Smooth muscle cell (in vitro differentiated cells): ENCODE data around the gene ZMAT5. TPM values are rescaled to one million over a fixed set of nuclear protein-coding genes. Genes with fewer than 3 reads are reported as not detected.

Source experiments
- DNase-seq: peaks from one replicate; lab custom pipeline; 2025; ENCODE audit not compliant: unreplicated experiment; lab: John Stamatoyannopoulos, UW
- H2AFZ ChIP-seq: fragments of 200-600 bp; sonication (generic); 2 replicates; pipeline ENCODE4 v1.6.0; 2016; ENCODE audit warnings: antibody characterized with exemption, low read depth, mild to moderate bottlenecking
- H3F3A ChIP-seq: fragments of 200-600 bp; sonication (generic); 2 replicates; pipeline ENCODE4 v1.6.0; 2017; ENCODE audit warnings: antibody characterized with exemption, low read depth
- H3K27ac ChIP-seq: fragments of 200-600 bp; sonication (generic); 2 replicates; pipeline ENCODE4 v1.5.1; 2016; ENCODE audit warnings: low read depth, mild to moderate bottlenecking
- H3K27me3 ChIP-seq: fragments of 200-600 bp; sonication (generic); 2 replicates; pipeline ENCODE4 v1.6.1; 2016; ENCODE audit warnings: low read depth, mild to moderate bottlenecking
- H3K36me3 ChIP-seq: fragments of 200-600 bp; sonication (generic); 2 replicates; pipeline ENCODE4 v1.5.1; 2016; ENCODE audit warnings: low read depth
- H3K4me1 ChIP-seq: fragments of 200-600 bp; sonication (generic); 2 replicates; pipeline ENCODE4 v1.5.1; 2016; ENCODE audit warnings: low read depth
- H3K4me2 ChIP-seq: fragments of 200-600 bp; sonication (generic); 2 replicates; pipeline ENCODE4 v1.6.0; 2016; ENCODE audit warnings: mild to moderate bottlenecking
- H3K4me3 ChIP-seq: fragments of 200-600 bp; sonication (generic); 2 replicates; pipeline ENCODE4 v1.5.1; 2016; ENCODE audit warnings: mild to moderate bottlenecking
- H3K79me2 ChIP-seq: fragments of 200-600 bp; sonication (generic); 2 replicates; pipeline ENCODE4 v1.6.0; 2016; ENCODE audit warnings: low read depth, mild to moderate bottlenecking
- H3K9ac ChIP-seq: fragments of 200-600 bp; sonication (generic); 2 replicates; pipeline ENCODE4 v1.6.0; 2016; ENCODE audit warnings: low read depth
- H3K9me3 ChIP-seq: fragments of 200-600 bp; sonication (generic); replicated peaks from 2 replicates; pipeline ENCODE4 v1.5.1; 2016; ENCODE audit warnings: low read depth
- H4K20me1 ChIP-seq: fragments of 200-600 bp; sonication (generic); 2 replicates; pipeline ENCODE4 v1.6.0; 2016; ENCODE audit warnings: low read depth
- WGBS: methylation state at CpG from one replicate; pipeline ENCODE4 v1.1.7; 2016; ENCODE audit warnings: low lambda C conversion rate; 5-methylcytosine and 5-hydroxymethylcytosine counted together
- polyA plus RNA-seq: library from polyadenylated mRNA; unstranded; fragments of >200 nt; fragmentation: Nextera tagmentation; extraction: Ambion mirVana; gene quantifications from 2 replicates; pipeline ENCODE4 v1.2.1, GENCODE V29; 2016
- total RNA-seq: library from RNA; depleted of rRNA; stranded (reverse); fragments of >200 nt; gene quantifications from 2 replicates; pipeline ENCODE4 v1.2.3, GENCODE V29; 2014
- TF ChIP-seq, protein P1 (sequence below): fragments of 200-600 bp; sonication (generic); IDR thresholded peaks from 2 replicates; pipeline ENCODE4 v1.5.1; 2017; ENCODE audit warnings: borderline replicate concordance, mild to moderate bottlenecking, antibody characterized with exemption; ENCODE audit not compliant: insufficient read depth, poor library complexity, severe bottlenecking

ZMAT5 gene
- total and polyA plus RNA-seq, 2 experiments from 2014 or later: 26.0 to 57.8 TPM

DNA sequence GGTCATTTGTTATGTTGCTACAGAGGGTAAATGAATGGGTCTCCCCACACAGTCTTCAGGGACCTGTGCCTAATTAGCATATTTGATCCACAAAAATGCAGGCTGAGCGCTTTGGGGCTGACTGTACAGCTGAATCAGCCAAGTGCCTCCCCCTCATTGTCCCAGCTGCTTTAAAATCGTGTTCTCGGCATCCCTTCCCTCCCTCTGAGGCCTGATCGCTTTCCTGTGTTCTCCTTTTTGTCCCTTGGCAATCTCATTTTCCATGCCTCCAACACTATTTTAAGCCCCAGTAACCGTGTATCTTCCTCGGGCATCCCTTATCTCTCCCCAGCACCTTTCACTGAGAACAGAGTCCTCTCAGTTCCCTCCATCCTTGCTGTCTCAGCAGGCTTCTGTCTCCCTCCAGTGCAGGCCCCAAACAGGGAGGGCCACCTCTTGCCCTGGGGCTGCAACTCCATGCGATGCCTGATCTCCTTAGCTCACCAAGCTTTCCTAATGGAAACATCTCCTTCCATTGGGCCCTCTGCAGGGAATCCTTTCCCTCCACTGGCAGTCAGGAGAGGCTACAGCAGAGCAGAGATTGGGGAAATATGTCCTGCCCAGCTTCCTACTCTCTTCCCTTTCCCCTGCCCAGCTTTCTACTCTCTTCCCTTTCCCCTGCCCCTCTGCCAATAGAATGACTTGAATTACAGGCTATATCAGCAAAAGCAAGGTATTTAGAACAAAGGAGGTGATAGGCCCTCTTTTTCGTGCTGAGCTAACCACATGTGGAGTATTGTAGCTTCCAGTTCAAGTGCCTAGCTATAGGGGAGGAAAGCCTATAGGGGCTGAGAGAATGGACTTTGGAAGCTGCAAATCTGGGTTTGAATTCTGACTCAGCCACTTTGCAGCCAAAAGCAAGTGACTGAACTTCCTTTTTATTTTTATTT is 14.2 kb upstream of the ZMAT5 start:
- Histone ChIP-seq H3K9me3 (no peaks in the 10 kb centered on the region), H3K4me1 (peaks cover 14% of the 10 kb centered on the region), H3K27ac (peak overlapping the region; percentile 91), H3F3A (no peaks in the 10 kb centered on the region), H3K36me3 (no peaks in the 10 kb centered on the region), H3K4me3 (no peak overlapping the region), H3K4me2 (peak overlapping the region; percentile 50), H3K79me2 (no peaks in the 10 kb centered on the region), H3K9ac (peak overlapping the region; percentile 56), H2AFZ (peak overlapping the region; percentile 79), H3K27me3 (no peaks in the 10 kb centered on the region), H4K20me1 (no peaks in the 10 kb centered on the region)
- no peak for DNase-seq
- WGBS: 15% methylated on average over 8 of the region's 8 CpGs
- TF ChIP-seq, protein P1, sequence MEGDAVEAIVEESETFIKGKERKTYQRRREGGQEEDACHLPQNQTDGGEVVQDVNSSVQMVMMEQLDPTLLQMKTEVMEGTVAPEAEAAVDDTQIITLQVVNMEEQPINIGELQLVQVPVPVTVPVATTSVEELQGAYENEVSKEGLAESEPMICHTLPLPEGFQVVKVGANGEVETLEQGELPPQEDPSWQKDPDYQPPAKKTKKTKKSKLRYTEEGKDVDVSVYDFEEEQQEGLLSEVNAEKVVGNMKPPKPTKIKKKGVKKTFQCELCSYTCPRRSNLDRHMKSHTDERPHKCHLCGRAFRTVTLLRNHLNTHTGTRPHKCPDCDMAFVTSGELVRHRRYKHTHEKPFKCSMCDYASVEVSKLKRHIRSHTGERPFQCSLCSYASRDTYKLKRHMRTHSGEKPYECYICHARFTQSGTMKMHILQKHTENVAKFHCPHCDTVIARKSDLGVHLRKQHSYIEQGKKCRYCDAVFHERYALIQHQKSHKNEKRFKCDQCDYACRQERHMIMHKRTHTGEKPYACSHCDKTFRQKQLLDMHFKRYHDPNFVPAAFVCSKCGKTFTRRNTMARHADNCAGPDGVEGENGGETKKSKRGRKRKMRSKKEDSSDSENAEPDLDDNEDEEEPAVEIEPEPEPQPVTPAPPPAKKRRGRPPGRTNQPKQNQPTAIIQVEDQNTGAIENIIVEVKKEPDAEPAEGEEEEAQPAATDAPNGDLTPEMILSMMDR: no peak

DNA sequence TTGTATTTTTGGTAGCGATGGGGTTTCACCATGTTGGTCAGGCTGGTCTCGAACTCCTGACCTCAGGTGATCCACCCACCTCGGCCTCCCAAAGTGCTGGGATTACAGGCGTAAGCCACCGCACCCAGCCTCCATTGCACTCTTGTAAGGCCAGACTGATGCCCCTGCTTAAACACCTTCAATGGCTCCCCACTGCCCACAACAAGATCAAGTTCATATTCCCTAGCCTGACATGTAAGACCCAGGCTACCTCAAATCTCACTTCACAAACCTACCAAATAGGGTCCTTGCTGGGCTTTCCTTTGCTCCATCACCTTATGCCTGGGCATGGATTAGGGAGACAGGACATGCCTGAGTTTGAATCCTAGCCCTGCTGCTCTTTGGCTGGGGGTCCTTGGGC is 13.4 kb upstream of the ZMAT5 start:
- H3K36me3 ChIP-seq: no peaks in the 10 kb centered on the region
- peaks cover 14% of the 10 kb centered on the region for H3K4me1 ChIP-seq
- no peaks in the 10 kb centered on the region for H3F3A ChIP-seq
- no peak overlapping the region for H2AFZ ChIP-seq
- H3K4me2 ChIP-seq: peak overlapping the region; percentile 10
- no peak overlapping the region for H3K4me3 ChIP-seq
- H4K20me1 ChIP-seq: no peaks in the 10 kb centered on the region
- no peaks in the 10 kb centered on the region for H3K79me2 ChIP-seq
- DNase-seq: no peak
- H3K9me3 ChIP-seq: no peaks in the 10 kb centered on the region
- no peaks in the 10 kb centered on the region for H3K27me3 ChIP-seq
- TF ChIP-seq, protein P1: no peak
- H3K9ac ChIP-seq: peak overlapping the region; percentile 11
- 93% methylated on average over 5 of the region's 5 CpGs for WGBS
- peak overlapping the region; percentile 34 for H3K27ac ChIP-seq

GRCh38 chr22:29773233-29773632 is 6.4 kb upstream of the ZMAT5 start:
- Histone ChIP-seq H3K9ac (no peak overlapping the region), H3F3A (peaks cover 3% of the 10 kb centered on the region), H3K27me3 (no peaks in the 10 kb centered on the region), H3K79me2 (peaks cover 14% of the 10 kb centered on the region), H3K36me3 (peaks cover 5% of the 10 kb centered on the region), H3K9me3 (no peaks in the 10 kb centered on the region), H3K4me1 (peaks cover 4% of the 10 kb centered on the region), H4K20me1 (no peaks in the 10 kb centered on the region), H2AFZ (no peak overlapping the region), H3K27ac (peak overlapping the region; percentile 86), H3K4me2 (no peak overlapping the region), H3K4me3 (no peak overlapping the region)
- 37% methylated on average over 2 of the region's 2 CpGs for WGBS
- TF ChIP-seq, protein P1: no peak
- no peak for DNase-seq
